Kidney (tissue), 14 donors: ENCODE data around the gene PCARE. TPM values are rescaled to one million over a fixed set of nuclear protein-coding genes. Genes with fewer than 3 reads are reported as not detected.
"Not testable (repeated sequence)": the region's sequence is repeated elsewhere in the genome, so short reads cannot be mapped to it uniquely, and the experiment has no call there.

Experiments
- DNase-seq, 5 donors: peaks; one replicate each; pipeline ENCODE4 v3.0.0-alpha.2; 2013 to 2020
- FAIRE-seq: peaks from 2 replicates; lab custom pipeline; 2012; peaks lifted over from hg19 to GRCh38; lab: Jason Lieb, UNC
- H3K27ac ChIP-seq, 2 donors: one replicate each; pipeline ENCODE4 v1.7.0; 2013; ENCODE audit warnings: low read depth in 2 of 2, low read length in 2 of 2, inconsistent platforms in 1 of 2
- H3K27me3 ChIP-seq: one replicate; pipeline ENCODE4 v1.7.1; 2013; ENCODE audit warnings: low read length, inconsistent platforms; ENCODE audit not compliant: control insufficient read depth, insufficient read depth
- H3K36me3 ChIP-seq, 3 donors: one replicate each; pipeline versions ENCODE4 v1.7.0 to v1.7.1; 2013; ENCODE audit warnings: low read length in 3 of 3, control low read depth in 1 of 3, inconsistent platforms in 1 of 3; ENCODE audit not compliant: insufficient read depth in 3 of 3, control insufficient read depth in 2 of 3
- H3K4me1 ChIP-seq, 3 donors: one replicate each; pipeline versions ENCODE4 v1.7.0 to v1.7.1; 2013; ENCODE audit warnings: low read length in 3 of 3, inconsistent platforms in 1 of 3, low read depth in 1 of 3; ENCODE audit not compliant: control insufficient read depth in 2 of 3, insufficient read depth in 2 of 3
- H3K4me3 ChIP-seq, 3 donors: one replicate each; pipeline versions ENCODE4 v1.7.0 to v1.8.1; 2013; ENCODE audit warnings: low read length in 3 of 3, control low read depth in 1 of 3, inconsistent platforms in 1 of 3
- H3K9ac ChIP-seq, 3 donors: one replicate each; pipeline versions ENCODE4 v1.7.0 to v1.7.1; 2013; ENCODE audit warnings: low read length in 3 of 3, control low read depth in 1 of 3, inconsistent platforms in 1 of 3
- H3K9me3 ChIP-seq, 3 donors: one replicate each; pipeline versions ENCODE4 v1.7.0 to v1.7.1; 2013; ENCODE audit warnings: low read length in 3 of 3, control low read depth in 1 of 3, inconsistent platforms in 1 of 3; ENCODE audit not compliant: control insufficient read depth in 2 of 3, insufficient read depth in 1 of 3
- CTCF ChIP-seq: IDR thresholded peaks from 3 replicates; pipeline ENCODE4 v1.5.1; 2012; ENCODE audit warnings: mild to moderate bottlenecking, moderate library complexity, borderline replicate concordance; ENCODE audit not compliant: insufficient read depth; ENCODE audit errors: extremely low read depth
- intact Hi-C: fragments of 100-400 bp; cut with DNase I; formaldehyde crosslinking; loops from one replicate; pipeline ENCODE4 v1.11.1; 2022
- polyA plus RNA-seq: library from polyadenylated mRNA; stranded (reverse); fragments of 350-450 nt; fragmentation: Illumina TruSeq; extraction: RNeasy Lipid Tissue Mini Kit (QIAGEN cat#74804); gene quantifications from one replicate; pipeline ENCODE4 v1.2.3, GENCODE V29; 2014; ENCODE audit warnings: low read depth, low replicate concordance; ENCODE audit not compliant: insufficient read depth
- total RNA-seq: library from RNA; stranded (reverse); fragmentation: NEBNext Ultra II Directional; extraction: Animal tissue kit (Norgen Biotek cat#: 25700); gene quantifications from one replicate; pipeline ENCODE4 v1.2.1, GENCODE V29; 2021
- donor health status: control.
- donor health status: control.
- donor health status: control.
- donor health status: control.
- donor health status: control.
- donor health status: DM: yes; HTN: yes; CAD: no.
- donor health status: Normal renal cell carcinoma (clear cell type).

The PCARE gene
- total and polyA plus RNA-seq, 2 donors from 2014 or later, result 1.3 TPM; not detected in 1

DNA sequence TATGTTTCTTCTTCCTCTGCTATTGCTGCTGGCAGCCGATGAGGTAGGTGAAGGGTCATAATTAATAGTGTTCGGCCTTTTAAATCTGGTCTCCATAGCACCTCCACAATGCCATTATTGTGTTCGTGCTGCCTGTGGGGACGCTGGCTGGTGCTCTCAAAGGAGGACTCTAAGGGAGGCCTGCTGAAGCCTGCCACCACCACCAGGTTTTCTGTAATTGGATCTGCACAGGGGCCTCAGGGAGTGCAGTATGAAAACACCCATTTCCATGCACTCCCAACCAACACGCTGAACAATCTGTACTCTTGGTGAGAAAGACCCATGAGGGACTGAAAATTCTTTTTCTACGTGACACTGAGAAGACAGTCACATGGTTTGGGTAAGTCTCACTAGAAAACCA lies 23.2 kb upstream of the PCARE start:
- TF ChIP-seq CTCF, result no peak
- no peak overlapping the region for H3K9ac ChIP-seq
- H3K27me3 ChIP-seq, result no peaks in the 10 kb centered on the region
- H3K4me3 ChIP-seq, result no peak overlapping the region
- no peaks in the 10 kb centered on the region for H3K9me3 ChIP-seq
- H3K27ac ChIP-seq, result no peak overlapping the region
- intact Hi-C loops, result no loop called here
- DNase-seq (no peak), FAIRE-seq (no peak)
- H3K36me3 ChIP-seq, result no peaks in the 10 kb centered on the region
- H3K4me1 ChIP-seq, result no peaks in the 10 kb centered on the region

DNA sequence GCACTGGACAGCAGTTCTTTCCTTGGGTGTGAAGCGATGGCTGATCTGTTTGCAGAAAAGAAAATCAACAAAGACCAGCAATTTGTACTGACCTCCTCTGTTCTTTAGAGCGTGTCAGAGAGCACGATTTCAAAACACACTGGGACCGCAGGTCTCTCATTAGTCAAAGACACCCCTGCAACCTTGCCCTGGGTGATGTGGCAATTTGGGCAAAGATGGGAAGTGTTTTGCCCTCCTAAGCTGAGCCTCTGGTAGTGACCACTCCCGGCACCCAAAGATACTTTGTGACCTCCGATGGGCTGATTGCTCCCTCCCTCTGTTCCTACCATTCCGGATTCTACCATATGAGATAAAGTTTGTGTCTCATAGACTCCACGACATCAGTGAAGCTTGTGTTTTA lies 22.6 kb upstream of the PCARE start:
- Histone ChIP-seq H3K36me3 (no peaks in the 10 kb centered on the region), H3K4me1 (no peaks in the 10 kb centered on the region), H3K9ac (no peak overlapping the region), H3K27ac (no peak overlapping the region), H3K4me3 (no peak overlapping the region), H3K9me3 (no peaks in the 10 kb centered on the region), H3K27me3 (no peaks in the 10 kb centered on the region)
- TF ChIP-seq CTCF, result no peak
- DNase-seq, result no peak
- intact Hi-C loops, result no loop called here
- FAIRE-seq, result no peak

GRCh38 chr2:29090311-29090710 lies 16.0 kb upstream of the PCARE start:
- H3K9ac ChIP-seq, H3K4me3 ChIP-seq, H3K36me3 ChIP-seq, DNase-seq, H3K4me1 ChIP-seq, H3K27ac ChIP-seq, H3K9me3 ChIP-seq, intact Hi-C loops, H3K27me3 ChIP-seq, FAIRE-seq: not testable (repeated sequence)

- no peak for TF ChIP-seq CTCF
Observed at GRCh38 chr2:29084554-29084953, 10.2 kb upstream of the PCARE start.

More at GRCh38 chr2:29084554-29084953, 10.2 kb upstream of the PCARE start:
- DNase-seq, result no peak
- Histone ChIP-seq H3K9ac (no peak overlapping the region), H3K36me3 (no peaks in the 10 kb centered on the region), H3K9me3 (peaks cover 0 to 12% (median 0%) of the 10 kb centered on the region in 3 donors), H3K27me3 (no peaks in the 10 kb centered on the region), H3K4me3 (no peak overlapping the region), H3K4me1 (no peaks in the 10 kb centered on the region), H3K27ac (no peak overlapping the region)
- intact Hi-C loops, result no loop called here
- FAIRE-seq, result no peak
